Measurements from ENCODE around the gene KRT23. TPM values are rescaled to one million over a fixed set of nuclear protein-coding genes. Genes with fewer than 3 reads are reported as not detected.

KRT23 gene
- total and polyA plus RNA-seq, 8 donors: 1.1 to 2.6 TPM; not detected in 6

- DNase-seq: no peak
- H3K36me3 ChIP-seq: no peaks in the 10 kb centered on the region
- intact Hi-C loops (cut with DNase I; ENCODE audit: low total_unique reads): loop anchor here (10.0 kb wide), 2 partner anchors 422 to 752 kb away; no protein-coding TSS in a partner anchor
- H3K27me3 ChIP-seq: peaks cover 0 to 24% (median 0%) of the 10 kb centered on the region in 3 donors
- no peaks in the 10 kb centered on the region for H3K9me3 ChIP-seq
- no peak for TF ChIP-seq EP300 (IDR thresholded peaks at IDR 0.05)
- TF ChIP-seq CTCF (IDR thresholded peaks at IDR 0.05): no peak
- TF ChIP-seq POLR2A (IDR thresholded peaks at IDR 0.05): no peak
- TF ChIP-seq POLR2AphosphoS5 (IDR thresholded peaks at IDR 0.05): no peak
- 75 to 87% (median 76%) methylated on average over 4 of the region's 4 CpGs for WGBS, 5 donors
- H3K4me1 ChIP-seq: peaks cover 0 to 13% (median 0%) of the 10 kb centered on the region in 4 donors
- H3K4me3 ChIP-seq: no peak overlapping the region
- peak overlapping the region in 3 of 5 donors; percentile 66 to 75 (median 73) for H3K27ac ChIP-seq
These were observed 34.9 kb downstream of the KRT23 start for GRCh38 chr17:40902498-40902897.

- Histone ChIP-seq H3K4me1 (peaks cover 0 to 13% (median 0%) of the 10 kb centered on the region in 4 donors), H3K9me3 (no peaks in the 10 kb centered on the region), H3K36me3 (no peaks in the 10 kb centered on the region), H3K4me3 (no peak overlapping the region), H3K27me3 (peaks cover 0 to 24% (median 0%) of the 10 kb centered on the region in 3 donors), H3K27ac (peak overlapping the region in 2 of 5 donors; percentile 66 to 73)
- intact Hi-C loops (cut with DNase I; ENCODE audit: low total_unique reads): loop anchor here (10.0 kb wide), 2 partner anchors 423 to 753 kb away; no protein-coding TSS in a partner anchor
- WGBS, 5 donors: 40 to 59% (median 54%) methylated on average over 1 of the region's 1 CpG
- DNase-seq: peak in 1 of 2 donors; percentile 75
- TF ChIP-seq POLR2A (IDR thresholded peaks at IDR 0.05): no peak
- TF ChIP-seq CTCF (IDR thresholded peaks at IDR 0.05): no peak
- TF ChIP-seq POLR2AphosphoS5 (IDR thresholded peaks at IDR 0.05): no peak
- no peak for TF ChIP-seq EP300 (IDR thresholded peaks at IDR 0.05)
These were observed 35.4 kb downstream of the KRT23 start for GRCh38 chr17:40901981-40902474.

- Histone ChIP-seq H3K4me3 (no peak overlapping the region), H3K27ac (peak overlapping the region in 3 of 5 donors; percentile 27 to 76 (median 62)), H3K9me3 (no peaks in the 10 kb centered on the region), H3K36me3 (no peaks in the 10 kb centered on the region), H3K27me3 (peaks cover 0 to 17% (median 0%) of the 10 kb centered on the region in 3 donors), H3K4me1 (peaks cover 0 to 13% (median 0%) of the 10 kb centered on the region in 4 donors)
- DNase-seq: peak in 1 of 2 donors; percentile 58
- intact Hi-C loops (cut with DNase I; ENCODE audit: low total_unique reads): loop anchor here (10.0 kb wide), 2 partner anchors 424 to 754 kb away; no protein-coding TSS in a partner anchor
- TF ChIP-seq POLR2AphosphoS5 (IDR thresholded peaks at IDR 0.05) (peak in 2 of 3 donors; percentile 30 to 42), CTCF (IDR thresholded peaks at IDR 0.05) (no peak), EP300 (IDR thresholded peaks at IDR 0.05) (no peak)
- WGBS, 5 donors: 51 to 74% (median 57%) methylated on average over 5 of the region's 5 CpGs
These were observed 36.6 kb downstream of the KRT23 start for GRCh38 chr17:40900809-40901356.

GRCh38 chr17:40896916-40897455 is 40.5 kb downstream of the KRT23 start:
- DNase-seq: no peak
- intact Hi-C loops (cut with DNase I; ENCODE audit: low total_unique reads): no loop called here
- 86 to 89% (median 87%) methylated on average over 4 of the region's 4 CpGs for WGBS, 5 donors
- no peaks in the 10 kb centered on the region for H3K36me3 ChIP-seq
- TF ChIP-seq CTCF (IDR thresholded peaks at IDR 0.05) (no peak), POLR2A (IDR thresholded peaks at IDR 0.05) (no peak), POLR2AphosphoS5 (IDR thresholded peaks at IDR 0.05) (no peak), EP300 (IDR thresholded peaks at IDR 0.05) (no peak)
- H3K4me3 ChIP-seq: no peak overlapping the region
- peaks cover 0 to 32% (median 0%) of the 10 kb centered on the region in 3 donors for H3K27me3 ChIP-seq
- H3K27ac ChIP-seq: no peak overlapping the region
- H3K9me3 ChIP-seq: no peaks in the 10 kb centered on the region
- H3K4me1 ChIP-seq: no peaks in the 10 kb centered on the region

Measured in stomach (tissue), 9 donors.